GM10266 (cell line): ENCODE data around the gene CCDC90B.
A peak's percentile ranks its signal among the peaks of the same experiment; 100 is the strongest.

Experiments used
- DNase-seq: peaks from one replicate; pipeline ENCODE4 v3.0.0; 2012; ENCODE audit errors: extremely low spot score
- CTCF ChIP-seq: IDR thresholded peaks from 2 replicates; pipeline ENCODE4 v1.5.1; 2012; ENCODE audit warnings: mild to moderate bottlenecking, low read depth; ENCODE audit not compliant: control insufficient read depth, insufficient read depth; ENCODE audit errors: missing control alignments

The CCDC90B gene

DNA sequence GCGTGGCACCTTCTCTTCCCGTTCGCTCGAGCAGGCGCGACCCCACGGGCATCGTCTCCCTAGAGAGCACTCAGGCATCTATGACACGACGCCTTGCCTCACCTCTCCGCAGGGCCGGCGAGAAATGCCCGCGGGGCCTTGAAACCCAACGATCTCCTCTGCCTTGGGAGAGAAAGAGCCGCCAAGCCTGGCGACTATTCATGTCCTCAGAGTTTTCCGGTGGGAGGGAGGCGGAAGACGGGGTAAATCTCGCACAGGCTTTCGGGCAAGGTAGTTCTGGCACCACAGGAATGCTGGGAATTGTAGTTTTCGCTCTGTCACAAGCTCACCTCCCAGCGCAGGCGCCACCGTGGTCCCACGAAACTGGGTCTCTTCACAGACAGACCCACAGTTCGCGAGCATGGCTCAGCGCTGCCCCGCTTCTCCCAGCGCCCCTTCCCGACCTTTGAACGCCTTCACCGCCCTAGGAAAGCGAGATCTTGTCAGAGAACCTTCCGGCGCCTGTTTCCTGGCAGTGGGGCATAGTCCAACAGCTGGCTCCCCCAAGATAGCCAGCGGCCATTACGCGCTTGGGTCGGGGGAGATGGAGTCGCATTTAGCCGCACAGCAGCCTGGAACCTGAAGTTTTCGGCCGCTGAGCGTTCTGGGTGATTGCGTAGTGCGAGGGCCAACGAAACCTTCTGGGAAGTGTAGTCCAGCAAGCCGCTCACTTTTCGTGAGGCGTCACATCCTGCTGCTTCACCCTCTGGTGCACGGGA lies at the start of gene CCDC90B:
CCDC90B (minus strand) TSS at position 597 of the 758 bp plus-strand sequence; CDS start at position 202, 395 bp downstream.
- DNase-seq: peak; percentile 85
- TF ChIP-seq CTCF: peak; percentile 70

- no peak for DNase-seq
- no peak for TF ChIP-seq CTCF
These were observed 49.4 kb upstream of the CCDC90B start for GRCh38 chr11:83335446-83336070.

DNA sequence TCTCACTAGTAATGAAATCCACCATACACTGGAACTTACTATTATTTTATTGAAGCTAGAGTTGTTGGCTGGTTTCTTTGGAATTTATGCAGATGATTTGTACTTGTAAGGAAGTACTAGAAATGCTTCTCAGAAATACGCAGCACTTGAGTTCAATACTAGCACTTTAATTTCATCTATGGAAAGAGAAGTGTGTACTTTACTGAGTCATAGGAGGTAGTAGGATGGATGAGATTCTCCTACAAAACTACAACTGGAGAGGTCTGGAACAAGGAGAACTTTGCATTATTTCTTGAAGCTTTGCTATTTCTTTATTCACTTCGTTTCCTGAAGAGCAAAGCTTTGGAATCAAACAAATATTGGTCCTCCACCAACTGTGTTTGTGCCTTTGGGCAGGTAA lies 44.1 kb upstream of the CCDC90B start:
- no peak for DNase-seq
- TF ChIP-seq CTCF: no peak

DNA sequence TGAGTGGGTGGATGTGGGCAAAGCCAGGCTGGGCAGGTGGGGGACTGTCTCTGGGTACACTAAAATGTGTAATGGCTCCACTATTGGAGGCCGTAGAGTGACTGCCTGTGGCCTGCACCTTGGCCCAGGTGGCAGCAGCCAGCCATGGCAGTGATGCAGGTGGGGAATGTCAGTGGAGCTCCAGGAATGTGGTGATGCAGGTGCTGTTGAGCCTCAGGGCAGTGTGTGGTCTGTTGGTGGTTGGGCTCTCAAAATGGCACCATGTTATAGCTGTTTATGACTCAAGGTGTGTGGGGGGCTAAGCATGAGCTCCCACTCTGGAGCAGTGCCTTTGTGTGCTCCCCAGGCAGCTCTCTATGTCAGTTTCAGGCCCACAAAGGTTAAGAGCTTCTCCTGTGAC lies 40.2 kb upstream of the CCDC90B start:
- no peak for DNase-seq
- no peak for TF ChIP-seq CTCF

- no peak for TF ChIP-seq CTCF
- DNase-seq: no peak
These were observed 33.2 kb upstream of the CCDC90B start for GRCh38 chr11:83319346-83319745.

DNA sequence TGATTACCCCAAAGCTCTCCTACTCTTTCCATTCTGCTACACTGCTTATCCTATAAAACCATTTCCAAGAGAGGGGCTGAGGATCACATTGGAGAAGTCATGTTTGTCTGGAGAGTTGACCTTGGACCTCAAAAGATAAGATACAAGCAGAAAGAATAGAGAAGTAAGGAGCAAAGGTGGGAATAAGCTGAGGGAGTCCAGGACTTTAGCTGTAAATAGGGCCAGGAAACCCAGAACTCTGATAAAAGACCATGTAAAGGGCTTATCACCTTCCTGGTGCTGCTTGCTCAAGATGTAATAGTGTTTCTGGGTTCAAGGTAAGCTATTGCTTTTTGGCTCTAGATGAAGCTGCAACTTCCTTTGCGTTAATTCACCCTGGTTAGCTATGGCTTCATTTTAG lies 32.8 kb upstream of the CCDC90B start:
- no peak for TF ChIP-seq CTCF
- DNase-seq: no peak
